Fibroblast of lung (primary cell): Measurements from ENCODE around the gene ATXN7L3. TPM values are rescaled to one million over a fixed set of nuclear protein-coding genes. Genes with fewer than 3 reads are reported as not detected.

Source experiments
- DNase-seq, 2 donors: peaks; one replicate each; pipeline versions ENCODE4 v3.0.0 to v3.0.0-alpha.2; 2010; ENCODE audit warnings: low read depth in 2 of 2
- H2AFZ ChIP-seq: 2 replicates; pipeline ENCODE4 v1.5.1; 2012; ENCODE audit warnings: low read length, control low read depth, inconsistent platforms
- H3K27ac ChIP-seq: 2 replicates; pipeline ENCODE4 v1.5.1; 2011; ENCODE audit warnings: low read length, control low read depth; ENCODE audit not compliant: insufficient read depth
- H3K27me3 ChIP-seq: 2 replicates; pipeline ENCODE4 v1.5.1; 2011; ENCODE audit warnings: mild to moderate bottlenecking, low read length; ENCODE audit not compliant: control insufficient read depth, insufficient read depth
- H3K36me3 ChIP-seq: 2 replicates; pipeline ENCODE4 v1.5.1; 2011; ENCODE audit warnings: low read length; ENCODE audit not compliant: control insufficient read depth, insufficient read depth
- H3K4me1 ChIP-seq: 2 replicates; pipeline ENCODE4 v1.5.1; 2011; ENCODE audit warnings: low read length; ENCODE audit not compliant: control insufficient read depth, insufficient read depth; ENCODE audit errors: extremely low read depth
- H3K4me2 ChIP-seq: 2 replicates; pipeline ENCODE4 v1.5.1; 2011; ENCODE audit warnings: low read length, control low read depth; ENCODE audit not compliant: insufficient read depth; ENCODE audit errors: extremely low read depth
- H3K4me3 ChIP-seq, 4 experiments: fragments of 200-600 bp in 1 of 4; sonication (generic) in 1 of 4; replicated peaks in 1 of 4; 2 replicates each; pipeline ENCODE4 v1.5.1; 2011 to 2016; ENCODE audit warnings: low read length in 4 of 4, low read depth in 3 of 4, mild to moderate bottlenecking in 3 of 4, control low read depth in 2 of 4, inconsistent platforms in 1 of 4, mixed read lengths in 1 of 4; ENCODE audit not compliant: insufficient read depth in 1 of 4; ENCODE audit errors: control extremely low read depth in 1 of 4
- H3K79me2 ChIP-seq: 2 replicates; pipeline ENCODE4 v1.5.1; 2012; ENCODE audit warnings: mild to moderate bottlenecking, low read length, inconsistent platforms; ENCODE audit not compliant: control insufficient read depth, insufficient read depth
- H3K9ac ChIP-seq: 2 replicates; pipeline ENCODE4 v1.5.1; 2011; ENCODE audit warnings: mild to moderate bottlenecking, low read length, control low read depth; ENCODE audit not compliant: insufficient read depth
- H3K9me3 ChIP-seq: 2 replicates; pipeline ENCODE4 v1.5.1; 2012; ENCODE audit warnings: low read depth, low read length; ENCODE audit not compliant: control insufficient read depth, insufficient read depth
- H4K20me1 ChIP-seq: 2 replicates; pipeline ENCODE4 v1.5.1; 2011; ENCODE audit warnings: low read length; ENCODE audit not compliant: control insufficient read depth, insufficient read depth; ENCODE audit errors: extremely low read depth
- EZH2 ChIP-seq: IDR thresholded peaks from 2 replicates; pipeline ENCODE4 v1.5.1; 2012; ENCODE audit warnings: low read length, control low read depth, mild to moderate bottlenecking; ENCODE audit errors: missing control alignments
- polyA plus RNA-seq, 2 donors: library from polyadenylated mRNA; depleted of rRNA in 1 of 2; stranded (reverse) in 1 of 2; unstranded in 1 of 2; fragments of >200 nt; gene quantifications; 2 replicates each; pipeline ENCODE4 v1.2.1, GENCODE V29; 2011 to 2012; ENCODE audit warnings: missing spikeins in 1 of 2
- total RNA-seq: library from RNA; depleted of rRNA; stranded (reverse); fragments of >200 nt; gene quantifications from 2 replicates; pipeline ENCODE4 v1.2.1, GENCODE V29; 2014
- TF ChIP-seq, protein P1 (sequence below), 2 donors: IDR thresholded peaks in 1 of 2; conservative IDR thresholded peaks in 1 of 2; 1 replicate in 1 of 2; 2 replicates in 1 of 2; pipeline ENCODE4 v1.5.1; 2011 to 2012; ENCODE audit warnings: low read length in 2 of 2, control low read depth in 1 of 2, inconsistent platforms in 1 of 2, low read depth in 1 of 2, mild to moderate bottlenecking in 1 of 2

Gene ATXN7L3
- total and polyA plus RNA-seq, 2 donors (not counting 1 experiment from before 2014, with no cell fraction given) = 34.8 to 36.5 TPM

DNA sequence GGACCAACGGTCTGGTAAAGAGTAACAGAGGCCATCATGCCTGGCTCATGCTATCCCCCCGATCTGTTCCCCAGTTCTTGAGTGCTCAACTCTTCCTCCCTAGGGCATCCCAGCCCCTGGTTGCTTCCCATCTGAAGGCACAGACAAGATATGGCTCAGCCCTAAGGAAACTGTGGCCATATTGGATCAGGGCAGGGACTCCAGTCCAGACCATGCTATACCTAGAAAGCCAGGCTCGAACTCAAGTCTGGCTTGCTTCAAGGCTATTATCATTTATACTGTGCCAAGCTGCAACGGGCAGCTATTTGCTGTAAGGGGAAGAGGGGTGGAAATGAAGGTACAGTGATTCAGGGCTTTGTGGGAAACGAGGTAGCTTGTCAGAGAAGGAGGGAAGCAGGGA, 17.0 kb upstream of the ATXN7L3 start:
- Histone ChIP-seq H3K4me3 (no peak overlapping the region), H3K4me1 (peaks cover 8% of the 10 kb centered on the region), H3K27ac (no peak overlapping the region), H3K4me2 (no peak overlapping the region), H3K79me2 (peaks cover 31% of the 10 kb centered on the region), H3K9ac (no peak overlapping the region), H4K20me1 (no peaks in the 10 kb centered on the region), H3K27me3 (no peaks in the 10 kb centered on the region), H3K9me3 (no peaks in the 10 kb centered on the region), H3K36me3 (peaks cover 30% of the 10 kb centered on the region), H2AFZ (no peak overlapping the region)
- TF ChIP-seq EZH2 = no peak
- TF ChIP-seq, protein P1, sequence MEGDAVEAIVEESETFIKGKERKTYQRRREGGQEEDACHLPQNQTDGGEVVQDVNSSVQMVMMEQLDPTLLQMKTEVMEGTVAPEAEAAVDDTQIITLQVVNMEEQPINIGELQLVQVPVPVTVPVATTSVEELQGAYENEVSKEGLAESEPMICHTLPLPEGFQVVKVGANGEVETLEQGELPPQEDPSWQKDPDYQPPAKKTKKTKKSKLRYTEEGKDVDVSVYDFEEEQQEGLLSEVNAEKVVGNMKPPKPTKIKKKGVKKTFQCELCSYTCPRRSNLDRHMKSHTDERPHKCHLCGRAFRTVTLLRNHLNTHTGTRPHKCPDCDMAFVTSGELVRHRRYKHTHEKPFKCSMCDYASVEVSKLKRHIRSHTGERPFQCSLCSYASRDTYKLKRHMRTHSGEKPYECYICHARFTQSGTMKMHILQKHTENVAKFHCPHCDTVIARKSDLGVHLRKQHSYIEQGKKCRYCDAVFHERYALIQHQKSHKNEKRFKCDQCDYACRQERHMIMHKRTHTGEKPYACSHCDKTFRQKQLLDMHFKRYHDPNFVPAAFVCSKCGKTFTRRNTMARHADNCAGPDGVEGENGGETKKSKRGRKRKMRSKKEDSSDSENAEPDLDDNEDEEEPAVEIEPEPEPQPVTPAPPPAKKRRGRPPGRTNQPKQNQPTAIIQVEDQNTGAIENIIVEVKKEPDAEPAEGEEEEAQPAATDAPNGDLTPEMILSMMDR (conservative IDR thresholded peaks at IDR 0.05 in 1 of 2, IDR thresholded peaks at IDR 0.05 in 1 of 2; ENCODE audit: low read depth in 1 of 2, low read length in 2 of 2) = no peak
- no peak for DNase-seq

DNA sequence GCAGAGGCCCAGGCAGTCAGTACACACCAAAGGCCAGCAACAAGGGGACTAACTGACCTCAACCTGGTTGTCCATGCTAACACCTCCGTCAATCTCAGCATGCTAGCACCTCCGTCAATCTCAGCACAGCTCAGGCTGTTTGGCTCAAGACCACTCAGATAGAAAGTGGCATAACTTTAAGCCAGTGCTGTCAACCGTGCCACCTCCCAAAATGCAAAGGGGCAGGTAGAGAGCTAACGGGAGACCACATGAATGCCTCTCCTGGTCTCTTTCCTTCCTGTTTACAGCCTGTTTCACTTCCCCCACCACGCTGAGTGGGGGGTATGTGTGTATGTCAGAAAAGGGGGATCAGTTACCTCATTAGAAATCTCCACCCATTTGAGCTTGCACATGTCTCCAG, 16.5 kb upstream of the ATXN7L3 start:
- H3K36me3 ChIP-seq = peaks cover 34% of the 10 kb centered on the region

DNA sequence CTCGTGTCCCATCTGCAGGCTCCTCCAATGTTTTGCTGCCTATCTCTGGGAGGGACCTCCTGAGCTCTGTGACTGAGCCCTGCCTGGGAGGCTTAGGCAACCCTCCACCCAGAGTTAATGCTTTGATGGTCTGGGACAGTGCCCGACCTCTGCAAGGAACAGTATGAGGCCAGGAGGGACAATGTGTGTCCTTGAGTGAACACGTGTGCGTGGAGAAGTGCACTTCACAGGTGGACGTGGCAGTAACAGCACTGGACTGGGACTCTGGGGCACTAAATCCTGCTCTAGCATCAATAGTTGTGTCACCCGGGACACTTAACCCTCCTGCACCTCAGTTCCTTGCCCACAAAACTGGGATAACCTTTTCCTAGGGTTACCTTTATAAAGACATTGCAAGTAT, 15.2 kb upstream of the ATXN7L3 start:
- H3K79me2 ChIP-seq = peaks cover 24% of the 10 kb centered on the region
- H3K9ac ChIP-seq = no peak overlapping the region
- H3K4me3 ChIP-seq = no peak overlapping the region
- H3K9me3 ChIP-seq = no peaks in the 10 kb centered on the region
- H4K20me1 ChIP-seq = no peaks in the 10 kb centered on the region
- peaks cover 13% of the 10 kb centered on the region for H3K4me1 ChIP-seq
- H2AFZ ChIP-seq = no peak overlapping the region
- peaks cover 40% of the 10 kb centered on the region for H3K36me3 ChIP-seq
- no peak for DNase-seq
- TF ChIP-seq, protein P1 (conservative IDR thresholded peaks at IDR 0.05 in 1 of 2, IDR thresholded peaks at IDR 0.05 in 1 of 2; ENCODE audit: low read depth in 1 of 2, low read length in 2 of 2) = no peak
- TF ChIP-seq EZH2 = no peak
- H3K4me2 ChIP-seq = no peak overlapping the region
- no peak overlapping the region for H3K27ac ChIP-seq
- H3K27me3 ChIP-seq = no peaks in the 10 kb centered on the region

More for the DNA sequence above, 16.5 kb upstream of the ATXN7L3 start:
- no peaks in the 10 kb centered on the region for H4K20me1 ChIP-seq
- peaks cover 29% of the 10 kb centered on the region for H3K79me2 ChIP-seq
- no peak for DNase-seq
- no peak overlapping the region for H3K4me3 ChIP-seq
- no peaks in the 10 kb centered on the region for H3K27me3 ChIP-seq
- H3K4me2 ChIP-seq = no peak overlapping the region
- no peak overlapping the region for H2AFZ ChIP-seq
- no peak overlapping the region for H3K27ac ChIP-seq
- peaks cover 8% of the 10 kb centered on the region for H3K4me1 ChIP-seq
- TF ChIP-seq, protein P1 (conservative IDR thresholded peaks at IDR 0.05 in 1 of 2, IDR thresholded peaks at IDR 0.05 in 1 of 2; ENCODE audit: low read depth in 1 of 2, low read length in 2 of 2) = no peak
- TF ChIP-seq EZH2 = no peak
- no peaks in the 10 kb centered on the region for H3K9me3 ChIP-seq
- H3K9ac ChIP-seq = no peak overlapping the region
